Kidney epithelial cell (primary cell): Measurements from ENCODE around the gene L3MBTL4. TPM values are rescaled to one million over a fixed set of nuclear protein-coding genes. Genes with fewer than 3 reads are reported as not detected.

Experiments
- DNase-seq: peaks from one replicate; pipeline ENCODE4 v3.0.0-alpha.2; 2010; ENCODE audit warnings: low read depth
- H3K27me3 ChIP-seq: 2 replicates; pipeline ENCODE4 v1.6.0; 2011; ENCODE audit warnings: low read length; ENCODE audit not compliant: control insufficient read depth, insufficient read depth
- H3K36me3 ChIP-seq: 2 replicates; pipeline ENCODE4 v1.5.1; 2011; ENCODE audit warnings: low read length; ENCODE audit not compliant: control insufficient read depth, insufficient read depth
- H3K4me3 ChIP-seq: 2 replicates; pipeline ENCODE4 v1.5.1; 2011; ENCODE audit warnings: low read depth, mild to moderate bottlenecking, control low read depth, low read length
- total RNA-seq: library from RNA; depleted of rRNA; stranded (reverse); fragments of >200 nt; gene quantifications from 2 replicates; pipeline ENCODE4 v1.2.3, GENCODE V29; 2015
- TF ChIP-seq, protein P1 (sequence below): IDR thresholded peaks from 2 replicates; pipeline ENCODE4 v1.5.1; 2011; ENCODE audit warnings: mild to moderate bottlenecking, moderate library complexity, low read length, control low read depth, inconsistent platforms; ENCODE audit not compliant: insufficient read depth, poor library complexity, severe bottlenecking

The L3MBTL4 gene
- total RNA-seq, 1 donor from 2014 or later = 9.8 TPM

DNA sequence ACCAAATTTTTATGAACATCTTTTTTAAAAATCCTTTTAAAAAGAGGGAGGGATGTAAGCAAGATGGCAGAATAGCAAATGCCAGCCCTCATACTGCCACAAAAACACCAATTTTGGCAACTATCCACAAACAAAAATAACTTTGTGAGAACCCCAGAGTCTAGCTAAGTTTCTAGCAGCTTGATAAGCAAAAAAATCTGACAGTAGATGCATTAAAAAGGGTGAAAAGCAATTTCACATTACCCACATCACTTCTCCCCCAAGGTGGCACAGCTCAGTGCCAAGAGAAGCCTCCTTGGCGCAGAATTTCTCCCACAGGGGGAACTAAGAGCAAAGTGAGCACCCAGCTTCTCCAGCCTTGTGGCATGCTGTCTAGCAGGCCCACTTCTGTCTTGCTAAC is 74.6 kb downstream of the L3MBTL4 start:
- TF ChIP-seq, protein P1, sequence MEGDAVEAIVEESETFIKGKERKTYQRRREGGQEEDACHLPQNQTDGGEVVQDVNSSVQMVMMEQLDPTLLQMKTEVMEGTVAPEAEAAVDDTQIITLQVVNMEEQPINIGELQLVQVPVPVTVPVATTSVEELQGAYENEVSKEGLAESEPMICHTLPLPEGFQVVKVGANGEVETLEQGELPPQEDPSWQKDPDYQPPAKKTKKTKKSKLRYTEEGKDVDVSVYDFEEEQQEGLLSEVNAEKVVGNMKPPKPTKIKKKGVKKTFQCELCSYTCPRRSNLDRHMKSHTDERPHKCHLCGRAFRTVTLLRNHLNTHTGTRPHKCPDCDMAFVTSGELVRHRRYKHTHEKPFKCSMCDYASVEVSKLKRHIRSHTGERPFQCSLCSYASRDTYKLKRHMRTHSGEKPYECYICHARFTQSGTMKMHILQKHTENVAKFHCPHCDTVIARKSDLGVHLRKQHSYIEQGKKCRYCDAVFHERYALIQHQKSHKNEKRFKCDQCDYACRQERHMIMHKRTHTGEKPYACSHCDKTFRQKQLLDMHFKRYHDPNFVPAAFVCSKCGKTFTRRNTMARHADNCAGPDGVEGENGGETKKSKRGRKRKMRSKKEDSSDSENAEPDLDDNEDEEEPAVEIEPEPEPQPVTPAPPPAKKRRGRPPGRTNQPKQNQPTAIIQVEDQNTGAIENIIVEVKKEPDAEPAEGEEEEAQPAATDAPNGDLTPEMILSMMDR = no peak
- DNase-seq = no peak

DNA sequence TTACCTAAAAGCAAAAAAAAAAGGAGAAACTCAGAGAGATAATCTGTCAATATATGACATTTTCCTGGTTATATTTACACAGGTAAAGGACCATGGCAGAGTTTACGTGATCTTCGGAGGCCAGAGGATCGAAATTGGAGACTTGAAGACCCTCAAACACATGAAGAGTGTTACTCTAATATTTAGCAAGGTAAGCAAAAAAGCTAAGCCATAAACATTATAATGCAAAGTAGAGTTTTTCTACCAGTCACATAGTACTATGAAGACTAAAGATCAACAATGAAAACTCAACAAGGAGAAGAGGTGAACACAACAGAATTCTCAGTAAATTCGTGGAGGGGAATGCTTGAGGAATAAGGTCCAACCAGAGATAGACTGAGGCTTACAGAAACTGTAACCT is 78.5 kb downstream of the L3MBTL4 start:
- no peak for DNase-seq
- TF ChIP-seq, protein P1 = no peak
- Histone ChIP-seq H3K27me3 (no peaks in the 10 kb centered on the region), H3K4me3 (no peak overlapping the region), H3K36me3 (no peaks in the 10 kb centered on the region)

More for the DNA sequence above, 74.6 kb downstream of the L3MBTL4 start:
- H3K36me3 ChIP-seq = no peaks in the 10 kb centered on the region
- no peak overlapping the region for H3K4me3 ChIP-seq
- no peaks in the 10 kb centered on the region for H3K27me3 ChIP-seq

DNA sequence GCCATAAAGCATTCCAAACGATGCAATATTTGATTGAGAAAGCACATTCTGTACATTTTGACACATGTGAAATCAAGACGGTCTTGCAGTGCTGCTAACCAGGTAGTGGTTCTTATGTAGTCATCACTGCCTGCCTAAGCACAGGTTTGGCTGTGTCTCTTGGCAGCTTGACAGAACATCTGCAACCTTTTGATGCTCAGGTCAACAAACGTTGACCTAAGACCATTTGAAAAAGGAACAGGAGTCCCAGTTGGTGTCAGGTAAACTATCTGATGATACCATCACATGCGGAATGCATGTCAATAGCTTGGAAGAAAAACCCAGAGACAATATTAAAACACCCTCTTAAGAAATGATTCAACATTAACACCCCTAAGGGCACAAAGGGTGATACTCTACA is 80.7 kb downstream of the L3MBTL4 start:
- TF ChIP-seq, protein P1 = no peak
- no peaks in the 10 kb centered on the region for H3K36me3 ChIP-seq

DNA sequence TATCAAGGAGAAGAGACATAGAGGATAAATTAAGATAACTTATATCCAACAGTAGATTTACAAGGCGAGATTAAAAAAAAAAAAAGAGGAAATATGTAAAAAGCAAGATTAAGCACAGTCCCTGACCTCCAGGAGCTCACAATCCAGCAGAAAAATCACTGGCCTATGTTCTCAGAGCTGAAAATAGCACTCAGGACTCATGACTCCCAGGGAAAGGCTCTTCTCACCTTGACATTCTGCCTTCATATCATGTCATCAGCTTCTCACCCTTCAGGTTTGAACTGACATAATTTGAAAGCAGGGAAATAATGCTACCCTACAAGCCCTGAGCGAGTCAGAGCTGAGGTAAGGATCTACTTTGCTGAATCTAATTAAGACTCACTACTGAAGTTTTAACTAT is 82.8 kb downstream of the L3MBTL4 start:
- TF ChIP-seq, protein P1 = no peak
- no peak for DNase-seq
- no peaks in the 10 kb centered on the region for H3K27me3 ChIP-seq
- no peak overlapping the region for H3K4me3 ChIP-seq
- no peaks in the 10 kb centered on the region for H3K36me3 ChIP-seq

More for the DNA sequence above, 80.7 kb downstream of the L3MBTL4 start:
- DNase-seq = no peak
- no peak overlapping the region for H3K4me3 ChIP-seq
- H3K27me3 ChIP-seq = no peaks in the 10 kb centered on the region

DNA sequence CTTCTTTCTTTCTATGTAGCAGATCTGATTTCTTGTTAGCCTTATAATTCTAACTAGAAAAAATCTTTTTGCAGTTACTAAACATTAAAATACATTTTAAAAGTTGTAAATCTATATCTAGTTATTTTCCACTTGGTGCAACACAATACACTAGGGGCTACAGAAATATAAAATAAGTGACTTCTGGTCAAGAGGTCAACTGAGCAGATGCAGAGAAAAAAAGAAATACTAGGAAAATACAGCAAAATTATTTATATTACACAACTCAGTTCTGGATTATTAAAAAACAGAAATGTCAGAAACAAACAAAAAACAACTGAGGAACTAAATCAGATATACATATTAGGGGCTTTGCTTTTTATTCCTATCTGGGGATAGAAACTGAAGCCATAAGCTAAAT is 83.9 kb downstream of the L3MBTL4 start:
- Histone ChIP-seq H3K4me3 (no peak overlapping the region), H3K36me3 (no peaks in the 10 kb centered on the region), H3K27me3 (no peaks in the 10 kb centered on the region)
- TF ChIP-seq, protein P1 = no peak
- DNase-seq = no peak

DNA sequence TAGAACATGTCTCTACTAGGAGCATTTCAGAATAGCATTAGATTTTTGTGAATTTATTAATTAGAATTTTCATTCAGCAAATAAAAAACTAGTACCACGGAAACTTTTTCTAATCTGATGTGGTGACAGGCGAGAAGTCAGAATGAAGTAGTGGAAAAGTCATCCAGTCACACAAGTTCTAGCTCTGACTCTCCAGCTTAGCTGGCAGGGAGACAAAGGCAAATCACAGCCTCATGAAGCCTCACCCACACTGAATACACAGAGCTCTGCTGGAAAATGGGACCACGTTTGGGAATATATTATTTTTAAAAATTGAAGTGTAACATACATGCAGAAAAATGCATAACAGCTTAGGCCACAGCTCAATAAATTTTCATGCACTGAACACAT is 86.1 kb downstream of the L3MBTL4 start:
- H3K27me3 ChIP-seq = no peaks in the 10 kb centered on the region
- TF ChIP-seq, protein P1 = no peak
- H3K4me3 ChIP-seq = no peak overlapping the region
- DNase-seq = no peak
- H3K36me3 ChIP-seq = no peaks in the 10 kb centered on the region
